Naive thymus-derived CD8-positive, alpha-beta T cell (primary cell): Measurements from ENCODE around the gene ATP5F1B. TPM values are rescaled to one million over a fixed set of nuclear protein-coding genes. Genes with fewer than 3 reads are reported as not detected.
A peak's percentile ranks its signal among the peaks of the same experiment; 100 is the strongest.

Experiments used
- ATAC-seq, 2 donors: fragments of 150-1000 bp; cut with Tn5 transposase in 1 of 2; sonication (Bioruptor Pico), chemical (Tn5 transposase) in 1 of 2; 1 replicate in 1 of 2; 2 replicates in 1 of 2; pipeline ENCODE4 v1.10.0; 2021; ENCODE audit warnings: mild to moderate bottlenecking in 2 of 2, moderate library complexity in 2 of 2
- POLR2A ChIA-PET: fragments of 350-600 bp; sonication (Branson Sonifier 250); formaldehyde crosslinking; loops from one replicate; lab custom pipeline; 2021; ENCODE audit warnings: antibody characterized with exemption; lab: Charles Lee
- DNase-seq, 10 donors: peaks; one replicate each; pipeline versions ENCODE4 v3.0.0 to v3.0.0-alpha.2; 2020 to 2022
- H3K27ac Mint-ChIP-seq, 10 donors: one replicate each; pipeline ENCODE4 v1.8.0; 2020 to 2022; ENCODE audit warnings: mild to moderate bottlenecking in 10 of 10, mixed read lengths in 10 of 10, moderate library complexity in 4 of 10, inconsistent platforms in 1 of 10
- H3K27me3 Mint-ChIP-seq, 5 donors: one replicate each; pipeline ENCODE4 v1.8.0; 2021 to 2022; ENCODE audit warnings: mixed read lengths in 5 of 5
- H3K36me3 Mint-ChIP-seq, 3 donors: one replicate each; pipeline ENCODE4 v1.8.0; 2020 to 2022; ENCODE audit warnings: mixed read lengths in 3 of 3, mild to moderate bottlenecking in 2 of 3, inconsistent platforms in 1 of 3
- H3K4me1 Mint-ChIP-seq, 4 donors: one replicate each; pipeline ENCODE4 v1.8.0; 2021 to 2022; ENCODE audit warnings: mixed read lengths in 4 of 4
- H3K4me3 Mint-ChIP-seq, 10 donors: one replicate each; pipeline ENCODE4 v1.8.0; 2020 to 2022; ENCODE audit warnings: mild to moderate bottlenecking in 10 of 10, mixed read lengths in 10 of 10, moderate library complexity in 6 of 10, inconsistent platforms in 1 of 10
- H3K9me3 Mint-ChIP-seq, 9 donors: one replicate each; pipeline ENCODE4 v1.8.0; 2020 to 2022; ENCODE audit warnings: mixed read lengths in 9 of 9, mild to moderate bottlenecking in 3 of 9, inconsistent platforms in 1 of 9, moderate library complexity in 1 of 9
- polyA plus RNA-seq, 3 donors: library from polyadenylated mRNA; unstranded; fragments of 300-500 nt; fragmentation: Illumina TruSeq; gene quantifications; one replicate each; pipeline ENCODE4 v1.2.3, GENCODE V29; 2021
- total RNA-seq, 8 experiments: library from RNA in 2 of 8; stranded (reverse) in 2 of 8; gene quantifications; one replicate each; pipeline ENCODE4 v1.2.3 and lab custom pipeline; 2021 to 2026

Gene ATP5F1B
- total and polyA plus RNA-seq, 5 experiments from 2014 or later = 269 to 879 (median 724) TPM

DNA sequence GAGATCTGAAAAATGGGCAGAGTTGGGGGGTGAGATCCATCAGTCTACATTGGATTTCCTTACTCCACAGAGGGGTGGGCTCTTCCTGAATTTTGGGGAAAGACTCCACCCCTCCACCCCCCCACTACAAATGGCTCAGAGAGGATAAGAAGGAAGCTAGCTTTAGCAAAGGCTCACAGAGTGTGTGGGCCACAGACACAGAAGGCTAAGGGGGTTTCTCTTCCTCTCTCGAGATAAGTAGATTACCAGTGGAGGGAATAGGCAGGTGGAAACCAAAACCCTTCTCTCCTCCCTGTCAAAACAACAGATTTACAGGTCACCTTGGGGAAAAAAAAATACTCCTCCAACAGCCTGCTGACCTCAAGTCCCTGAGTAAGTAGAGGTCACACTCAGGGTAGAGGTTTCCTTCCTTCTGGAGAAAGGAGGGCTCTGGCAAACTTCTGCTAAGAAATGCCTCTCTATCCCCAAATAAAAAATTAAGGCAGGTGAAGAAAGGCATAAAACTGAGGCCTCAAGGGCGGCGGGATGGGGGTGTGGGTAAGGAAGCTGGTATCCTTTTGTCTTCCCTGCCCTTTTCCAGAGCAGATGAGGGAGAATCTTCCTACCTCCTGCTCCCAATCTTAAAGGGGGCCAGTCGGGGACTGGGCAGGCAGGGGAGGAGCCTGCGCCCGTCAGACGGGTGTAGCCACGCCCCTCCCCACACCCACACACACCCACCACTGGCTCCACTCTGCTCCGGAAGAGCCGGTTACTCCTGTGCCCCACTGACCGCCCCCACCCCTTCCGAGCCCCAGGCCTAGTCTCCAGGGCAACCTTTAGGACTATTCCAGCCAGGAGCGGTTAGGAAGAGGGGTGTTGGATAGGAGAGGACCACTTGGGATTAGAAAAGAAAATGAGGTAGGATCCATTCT is 13.7 kb downstream of the ATP5F1B start:
- H3K4me3 Mint-ChIP-seq = peak overlapping the region; percentile 45 to 99 (median 94)
- DNase-seq = peak in 8 of 10 donors; percentile 28 to 69 (median 40)
- ATAC-seq = no peak
- H3K27me3 Mint-ChIP-seq = no peaks in the 10 kb centered on the region
- H3K9me3 Mint-ChIP-seq = no peaks in the 10 kb centered on the region
- peak overlapping the region in 9 of 10 donors; percentile 70 to 97 (median 90) for H3K27ac Mint-ChIP-seq
- peaks cover 0 to 10% (median 5%) of the 10 kb centered on the region in 3 donors for H3K36me3 Mint-ChIP-seq
- H3K4me1 Mint-ChIP-seq = peaks cover 42 to 85% (median 77%) of the 10 kb centered on the region in 4 donors
- POLR2A ChIA-PET = interaction anchor here (0.5 to 11.5 kb wide), 8 partner anchors 14 to 481 kb away, joined by 3 to 218 read pairs (median 4); partner anchors contain the start of genes ATP5F1B, NACA and PTGES3

DNA sequence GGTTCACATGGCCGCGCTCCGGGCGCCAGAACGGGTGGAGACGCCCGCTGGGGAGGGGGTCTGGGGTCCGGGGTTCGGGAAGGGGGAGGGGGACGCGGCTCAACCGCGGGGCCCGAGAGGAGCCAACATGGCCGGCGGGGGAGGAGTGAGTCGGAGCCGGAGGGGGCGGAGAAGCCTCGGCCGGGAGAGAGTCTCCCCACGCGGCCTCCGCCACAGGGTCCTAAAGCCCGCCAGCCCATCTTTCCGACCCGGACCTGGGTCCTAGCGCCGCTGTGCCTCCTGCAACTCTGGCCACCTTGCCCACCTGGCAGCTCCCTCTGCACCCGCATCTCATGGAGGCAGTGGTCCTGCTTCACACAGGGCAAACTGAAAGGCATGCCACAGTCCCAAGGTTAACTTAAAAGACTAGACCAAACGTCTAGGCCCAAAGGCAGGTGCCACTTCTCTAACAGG is 15.6 kb downstream of the ATP5F1B start, which contains the start of gene BAZ2A:
Gene BAZ2A, minus strand, starts transcription at position 147 of the 453 bp plus-strand sequence. CDS start 12,796 bp downstream, outside the sequence.
- H3K9me3 Mint-ChIP-seq = no peaks in the 10 kb centered on the region
- peaks cover 36 to 83% (median 76%) of the 10 kb centered on the region in 4 donors for H3K4me1 Mint-ChIP-seq
- POLR2A ChIA-PET = interaction anchor here (0.6 to 11.5 kb wide), 19 partner anchors 7 to 482 kb away, joined by 3 to 218 read pairs (median 5); partner anchors contain the start of genes ATP5F1B, NACA, PTGES3 and RBMS2
- H3K27me3 Mint-ChIP-seq = no peaks in the 10 kb centered on the region
- peak; percentile 68 to 74 for ATAC-seq
- peak within 1 kb of the TSS; percentile 89 to 97 (median 95) for H3K27ac Mint-ChIP-seq
- DNase-seq = peak; percentile 68 to 88 (median 78)
- peak within 1 kb of the TSS; percentile 83 to 99 (median 94) for H3K4me3 Mint-ChIP-seq
- peaks cover 0 to 25% (median 9%) of the 10 kb centered on the region in 3 donors for H3K36me3 Mint-ChIP-seq

DNA sequence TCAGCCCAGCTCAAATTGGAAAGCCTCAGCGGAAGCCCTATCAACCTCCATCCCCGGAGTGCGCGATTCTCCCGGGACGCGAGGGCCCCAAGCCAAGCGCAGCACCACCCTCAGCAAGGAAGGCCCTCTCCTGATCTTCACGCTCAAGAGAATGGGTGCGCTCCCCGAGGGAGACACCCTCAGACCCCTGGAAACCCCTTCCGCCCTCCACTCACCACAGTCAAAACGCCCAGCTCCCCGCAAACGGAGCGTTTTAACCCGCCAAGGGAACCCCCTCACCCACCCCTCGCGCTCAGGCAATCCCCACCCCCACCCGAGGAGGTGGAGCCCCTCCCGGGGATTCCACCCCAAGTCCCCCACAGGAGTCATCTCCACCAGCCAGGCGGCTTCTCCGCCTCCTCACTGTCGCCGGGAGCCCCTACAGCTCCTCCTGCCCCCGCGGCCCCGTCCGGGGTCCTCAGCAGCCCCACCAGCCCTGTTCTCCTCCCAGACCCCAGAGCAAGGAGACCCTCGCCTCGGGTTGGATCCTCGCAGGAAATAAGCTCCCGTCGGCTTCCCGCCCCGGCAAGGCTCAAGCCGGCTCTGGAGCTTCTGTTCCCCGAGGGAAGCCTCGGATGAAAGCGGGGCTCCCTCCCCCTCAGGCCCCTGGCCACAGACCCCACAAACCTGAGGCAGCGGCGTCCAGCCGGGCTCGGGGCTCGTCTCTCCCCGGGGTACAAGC is 16.2 kb downstream of the ATP5F1B start:
- Mint-ChIP-seq H3K4me1 (peaks cover 33 to 81% (median 76%) of the 10 kb centered on the region in 4 donors), H3K36me3 (peaks cover 0 to 27% (median 9%) of the 10 kb centered on the region in 3 donors), H3K27me3 (no peaks in the 10 kb centered on the region), H3K27ac (peak overlapping the region; percentile 89 to 97 (median 95)), H3K4me3 (peak overlapping the region; percentile 83 to 99 (median 93)), H3K9me3 (no peaks in the 10 kb centered on the region)
- DNase-seq (peak in 9 of 10 donors; percentile 38 to 68 (median 46)), ATAC-seq (peak; percentile 25 to 28)
- POLR2A ChIA-PET = interaction anchor here (0.6 to 11.5 kb wide), 34 partner anchors 7 to 1114 kb away, joined by 3 to 218 read pairs (median 4); partner anchors contain the start of genes ATP5F1B, CNPY2, GLS2 and NACA

DNA sequence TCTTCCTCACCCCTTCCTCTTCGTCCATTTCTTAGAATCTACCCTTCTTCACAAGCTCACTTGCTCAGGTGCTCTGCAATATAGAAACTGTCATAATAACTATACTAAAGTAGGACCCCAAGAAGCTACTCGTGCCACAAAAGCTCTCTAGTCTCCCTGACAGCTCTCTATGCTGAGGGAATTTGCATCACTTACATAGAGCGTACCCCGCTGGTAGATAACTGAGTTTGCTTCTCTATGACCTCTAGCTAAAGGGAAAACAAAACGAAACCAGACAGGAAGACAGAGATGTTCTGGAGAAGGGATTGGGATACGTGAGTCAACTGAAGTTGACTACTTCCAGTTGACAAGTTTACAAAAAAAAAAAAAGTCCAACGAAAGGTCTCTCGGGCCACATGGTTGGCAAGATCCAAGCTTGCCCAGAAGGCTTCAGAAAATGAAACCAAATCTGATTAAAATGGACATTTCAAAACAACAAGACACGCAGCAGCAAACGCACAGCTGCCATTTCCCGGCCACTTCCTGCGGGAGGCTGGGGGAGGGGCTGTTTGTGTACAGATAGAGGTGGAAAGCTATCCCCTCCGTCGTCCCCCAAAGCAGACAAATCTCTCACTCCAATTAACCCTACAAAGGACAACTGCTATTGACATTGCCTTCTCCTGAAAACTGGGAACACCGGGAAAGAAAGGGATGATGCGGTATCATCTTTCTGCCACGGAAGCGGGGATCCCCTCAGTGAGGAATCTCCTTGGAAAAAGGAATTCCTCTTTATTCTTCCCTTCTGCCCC is 16.9 kb downstream of the ATP5F1B start:
- H3K4me3 Mint-ChIP-seq = peak overlapping the region; percentile 83 to 99 (median 93)
- H3K9me3 Mint-ChIP-seq = no peaks in the 10 kb centered on the region
- no peaks in the 10 kb centered on the region for H3K27me3 Mint-ChIP-seq
- H3K27ac Mint-ChIP-seq = peak overlapping the region; percentile 89 to 97 (median 95)
- peak; percentile 50 to 85 (median 71) for DNase-seq
- H3K36me3 Mint-ChIP-seq = peaks cover 0 to 33% (median 9%) of the 10 kb centered on the region in 3 donors
- peak; percentile 35 to 65 for ATAC-seq
- POLR2A ChIA-PET = interaction anchor here (0.5 to 11.5 kb wide), 40 partner anchors 8 to 1115 kb away, joined by 3 to 218 read pairs (median 4); partner anchors contain the start of genes ATP5F1B, CNPY2, GLS2 and NACA
- H3K4me1 Mint-ChIP-seq = peaks cover 32 to 81% (median 76%) of the 10 kb centered on the region in 4 donors

DNA sequence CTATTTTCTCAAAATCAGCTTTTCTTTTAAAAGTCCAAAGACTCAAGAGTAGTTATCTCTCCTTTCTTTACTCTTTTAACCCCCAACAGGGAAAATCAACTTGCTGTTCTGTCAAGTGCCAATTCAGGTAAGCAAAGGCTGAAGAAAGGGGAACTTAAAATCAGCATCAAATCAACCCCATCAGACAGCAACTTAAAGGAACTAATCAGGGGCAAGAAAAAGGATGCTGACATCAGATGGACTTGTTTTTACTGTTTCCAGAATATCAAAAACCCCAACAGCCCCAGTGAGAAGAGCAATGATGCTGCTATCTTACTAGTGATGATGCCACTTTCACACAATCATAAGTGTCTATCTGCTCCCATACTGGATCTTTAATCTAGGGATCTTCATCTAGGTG is 19.1 kb downstream of the ATP5F1B start:
- Mint-ChIP-seq H3K27me3 (no peaks in the 10 kb centered on the region), H3K27ac (peak overlapping the region; percentile 42 to 94 (median 72)), H3K4me1 (peaks cover 30 to 74% (median 71%) of the 10 kb centered on the region in 4 donors), H3K36me3 (peaks cover 0 to 46% (median 9%) of the 10 kb centered on the region in 3 donors), H3K9me3 (no peaks in the 10 kb centered on the region), H3K4me3 (peak overlapping the region in 6 of 10 donors; percentile 5 to 52 (median 35))
- DNase-seq (no peak), ATAC-seq (no peak)
- POLR2A ChIA-PET = interaction anchor here (1.5 to 7.3 kb wide), 2 partner anchors 10 to 61 kb away, joined by 3 to 55 read pairs; no protein-coding TSS in a partner anchor

DNA sequence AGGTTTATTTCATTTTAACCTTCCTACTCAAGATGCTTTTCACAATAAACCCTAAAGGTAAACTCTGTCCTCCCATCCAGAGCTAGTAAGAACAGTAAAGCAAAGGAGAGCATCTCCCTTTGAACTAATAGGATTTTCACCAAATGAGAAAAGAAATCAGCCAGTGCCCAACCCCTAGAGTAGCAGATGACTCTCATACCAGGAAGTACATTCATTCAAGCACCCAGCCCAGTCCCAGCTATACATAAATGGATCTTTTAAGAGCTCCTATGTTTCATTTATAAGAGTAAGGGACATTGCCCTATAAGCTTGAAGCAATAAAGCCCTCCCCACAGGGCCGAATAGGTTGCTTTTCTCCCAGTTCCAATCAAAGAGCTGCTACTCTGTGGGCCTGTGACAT is 23.2 kb downstream of the ATP5F1B start:
- H3K27me3 Mint-ChIP-seq = no peaks in the 10 kb centered on the region
- H3K36me3 Mint-ChIP-seq = peaks cover 2 to 73% (median 4%) of the 10 kb centered on the region in 3 donors
- DNase-seq (no peak), ATAC-seq (no peak)
- H3K9me3 Mint-ChIP-seq = no peaks in the 10 kb centered on the region
- POLR2A ChIA-PET = interaction anchor here (0.6 to 7.3 kb wide), 4 partner anchors 13 to 519 kb away, joined by 3 to 55 read pairs (median 4); no protein-coding TSS in a partner anchor
- H3K4me3 Mint-ChIP-seq = peak overlapping the region in 1 of 10 donors; percentile 33
- H3K27ac Mint-ChIP-seq = peak overlapping the region in 7 of 10 donors; percentile 36 to 65 (median 48)
- peaks cover 28 to 75% (median 68%) of the 10 kb centered on the region in 4 donors for H3K4me1 Mint-ChIP-seq

DNA sequence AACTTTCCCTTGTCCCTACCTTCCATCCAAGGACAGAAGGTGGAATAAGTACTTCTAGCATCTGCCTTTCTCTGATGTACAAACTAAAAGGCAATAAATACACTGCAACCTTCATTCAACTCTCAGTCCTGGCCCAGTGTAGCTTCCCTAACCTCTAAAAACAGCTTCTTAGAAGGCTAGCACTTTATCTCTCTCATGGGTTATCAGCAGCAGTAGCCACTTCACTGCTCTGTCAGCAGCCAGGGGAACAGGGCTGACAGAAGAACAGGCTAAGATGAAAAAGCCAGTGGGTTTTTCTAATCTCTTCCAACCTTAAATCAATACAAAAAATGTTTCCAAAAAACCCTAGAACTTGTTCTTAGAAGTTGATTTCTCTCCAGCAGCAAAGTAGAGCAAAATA is 28.9 kb downstream of the ATP5F1B start:
- no peak overlapping the region for H3K4me3 Mint-ChIP-seq
- peaks cover 12 to 90% (median 22%) of the 10 kb centered on the region in 3 donors for H3K36me3 Mint-ChIP-seq
- H3K27me3 Mint-ChIP-seq = no peaks in the 10 kb centered on the region
- peaks cover 14 to 41% (median 29%) of the 10 kb centered on the region in 4 donors for H3K4me1 Mint-ChIP-seq
- no peak for ATAC-seq
- no peaks in the 10 kb centered on the region for H3K9me3 Mint-ChIP-seq
- peak overlapping the region in 6 of 10 donors; percentile 21 to 76 (median 66) for H3K27ac Mint-ChIP-seq
- POLR2A ChIA-PET = no interaction called here
- DNase-seq = no peak

DNA sequence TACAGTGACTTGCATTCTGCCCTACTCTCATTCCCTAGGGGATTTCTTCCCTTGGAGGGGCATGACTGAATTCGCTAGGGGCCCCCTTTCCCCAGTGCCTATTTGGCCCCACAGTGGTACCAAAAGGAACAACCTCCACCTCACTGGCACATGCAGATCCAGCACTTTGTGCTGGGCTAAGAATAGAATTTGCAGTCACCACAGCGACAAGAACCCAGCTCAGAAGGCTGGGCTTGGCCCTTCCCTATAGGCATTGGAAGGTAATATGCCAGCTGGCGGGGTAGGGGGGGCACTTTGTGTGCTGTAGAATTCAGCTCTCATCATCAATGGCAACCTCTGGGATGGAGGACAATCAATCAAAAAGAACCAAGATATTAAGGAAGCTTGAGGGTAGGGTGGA is 29.5 kb downstream of the ATP5F1B start:
- H3K9me3 Mint-ChIP-seq = no peaks in the 10 kb centered on the region
- H3K4me1 Mint-ChIP-seq = peaks cover 13 to 39% (median 27%) of the 10 kb centered on the region in 4 donors
- H3K4me3 Mint-ChIP-seq = no peak overlapping the region
- peak overlapping the region in 2 of 10 donors; percentile 58 to 60 for H3K27ac Mint-ChIP-seq
- peaks cover 12 to 95% (median 25%) of the 10 kb centered on the region in 3 donors for H3K36me3 Mint-ChIP-seq
- ATAC-seq = no peak
- H3K27me3 Mint-ChIP-seq = no peaks in the 10 kb centered on the region
- no peak for DNase-seq
- POLR2A ChIA-PET = no interaction called here

DNA sequence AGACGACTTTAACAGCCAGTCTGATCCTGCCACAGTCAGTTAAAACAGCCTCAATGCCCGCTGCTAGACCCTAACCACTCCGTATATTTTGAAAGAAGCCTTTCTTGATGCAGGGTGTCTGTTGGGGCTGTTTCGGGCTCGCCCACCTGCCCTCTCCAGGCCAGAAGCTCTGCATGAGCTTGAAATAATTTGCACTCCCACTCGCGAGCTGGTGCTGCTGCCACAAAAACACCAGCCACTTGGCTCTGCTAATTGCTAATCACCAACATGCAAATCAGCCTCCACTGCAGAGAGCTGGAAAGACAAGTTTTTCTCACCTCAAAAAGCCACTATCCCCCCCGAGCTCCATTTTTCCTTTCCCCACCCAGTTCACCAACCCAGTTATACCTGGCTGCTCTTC is 31.2 kb downstream of the ATP5F1B start:
- Mint-ChIP-seq H3K9me3 (no peaks in the 10 kb centered on the region), H3K36me3 (peaks cover 16 to 95% (median 25%) of the 10 kb centered on the region in 3 donors), H3K4me3 (no peak overlapping the region), H3K27me3 (no peaks in the 10 kb centered on the region), H3K27ac (peak overlapping the region in 2 of 10 donors; percentile 28 to 43), H3K4me1 (peaks cover 12 to 25% (median 19%) of the 10 kb centered on the region in 4 donors)
- DNase-seq (no peak), ATAC-seq (no peak)
- POLR2A ChIA-PET = interaction anchor here (1.6 to 2.4 kb wide), 2 partner anchors 14 to 22 kb away, joined by 4 to 11 read pairs; no protein-coding TSS in a partner anchor

DNA sequence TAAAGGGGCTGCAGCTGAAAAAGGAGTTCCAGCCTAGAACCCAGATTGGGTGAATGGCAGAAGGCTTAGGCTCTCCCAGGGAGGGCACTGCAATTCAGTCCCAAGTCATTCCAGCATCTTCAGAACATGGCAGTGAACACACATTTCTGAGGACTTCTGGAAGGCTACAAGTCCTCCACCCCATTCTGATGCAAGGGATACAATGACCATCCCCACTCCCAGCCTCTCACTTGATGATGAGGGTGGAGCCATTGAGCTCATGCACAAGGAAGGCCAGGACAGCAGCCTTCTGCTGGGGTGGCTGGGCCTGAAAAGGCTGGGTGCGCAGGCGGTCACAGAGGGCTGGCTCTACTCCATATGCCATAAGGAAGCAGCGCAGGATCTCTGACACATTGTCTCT is 41.4 kb downstream of the ATP5F1B start:
- no peak for ATAC-seq
- H3K27me3 Mint-ChIP-seq = no peaks in the 10 kb centered on the region
- H3K27ac Mint-ChIP-seq = peak overlapping the region in 4 of 10 donors; percentile 44 to 75 (median 64)
- peaks cover 0 to 2% (median 0%) of the 10 kb centered on the region in 4 donors for H3K4me1 Mint-ChIP-seq
- POLR2A ChIA-PET = interaction anchor here (0.6 to 1.0 kb wide), 3 partner anchors 17 to 310 kb away, joined by 3 read pairs; no protein-coding TSS in a partner anchor
- no peaks in the 10 kb centered on the region for H3K9me3 Mint-ChIP-seq
- H3K4me3 Mint-ChIP-seq = no peak overlapping the region
- H3K36me3 Mint-ChIP-seq = peaks cover 5 to 99% (median 33%) of the 10 kb centered on the region in 3 donors
- no peak for DNase-seq

DNA sequence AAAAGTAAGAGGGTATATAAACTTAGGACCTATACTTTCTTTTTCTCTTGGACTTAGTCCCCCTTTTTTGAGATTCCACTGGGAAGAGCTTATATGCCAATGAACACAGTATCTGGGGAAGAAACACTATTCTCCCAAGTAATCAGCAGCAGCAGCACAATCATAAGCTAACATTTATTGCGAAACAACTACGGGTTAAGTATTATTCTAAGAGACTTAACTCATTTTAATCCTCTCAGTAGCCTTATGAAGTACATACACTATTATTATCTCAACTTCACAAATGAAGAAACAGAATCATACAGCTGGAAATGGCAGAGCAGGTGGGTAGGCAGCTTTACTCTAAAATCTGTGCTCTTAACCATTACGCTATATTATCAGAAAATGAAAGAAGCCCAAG is 43.5 kb downstream of the ATP5F1B start:
- Mint-ChIP-seq H3K4me1 (peaks cover 0 to 7% (median 0%) of the 10 kb centered on the region in 4 donors), H3K27ac (peak overlapping the region in 4 of 10 donors; percentile 12 to 59 (median 30)), H3K4me3 (no peak overlapping the region), H3K27me3 (no peaks in the 10 kb centered on the region), H3K9me3 (no peaks in the 10 kb centered on the region), H3K36me3 (peaks cover 5 to 100% (median 32%) of the 10 kb centered on the region in 3 donors)
- no peak for ATAC-seq
- POLR2A ChIA-PET = interaction anchor here (0.5 to 1.7 kb wide), 4 partner anchors 10 to 71 kb away, joined by 3 to 6 read pairs (median 4); no protein-coding TSS in a partner anchor
- no peak for DNase-seq
